Right cardiac atrium (tissue), 5 donors: ENCODE results near the gene COL5A2. TPM values are rescaled to one million over a fixed set of nuclear protein-coding genes. Genes with fewer than 3 reads are reported as not detected.

Experiments
- ATAC-seq, 2 donors: fragments of 200-7000 bp; cut with Tn5 transposase; one replicate each; pipeline versions ENCODE4 v1.8.0 to v1.9.1; 2020; ENCODE audit warnings: moderate library complexity in 2 of 2, mild to moderate bottlenecking in 1 of 2
- DNase-seq, 3 donors: peaks; one replicate each; pipeline ENCODE4 v3.0.0-alpha.2; 2020
- H3K27ac ChIP-seq: one replicate; pipeline ENCODE4 v1.5.1; 2013; ENCODE audit warnings: mild to moderate bottlenecking, low read length, control low read depth, moderate library complexity
- H3K27me3 ChIP-seq: one replicate; pipeline ENCODE4 v1.6.1; 2013; ENCODE audit not compliant: control insufficient read depth, insufficient read depth
- H3K4me1 ChIP-seq: one replicate; pipeline ENCODE4 v1.6.1; 2013; ENCODE audit warnings: low read length; ENCODE audit not compliant: control insufficient read depth, insufficient read depth
- H3K4me3 ChIP-seq: one replicate; pipeline ENCODE4 v1.5.1; 2013; ENCODE audit warnings: low read length, control low read depth
- H3K9me3 ChIP-seq: one replicate; pipeline ENCODE4 v1.6.1; 2013; ENCODE audit warnings: low read length; ENCODE audit not compliant: control insufficient read depth
- WGBS: extraction: QIAGEN DNeasy Blood & Tissue Kit; methylation state at CpG from one replicate; pipeline ENCODE4 v1.1.7; 2013; 5-methylcytosine and 5-hydroxymethylcytosine counted together
- intact Hi-C, 4 donors: fragments of 100-400 bp; cut with DNase I; formaldehyde crosslinking; loops; one replicate each; pipeline versions ENCODE4 v1.11.0 to v1.14.0; 2022 to 2023
- long read RNA-seq, 4 donors: library from polyadenylated mRNA; unstranded; transcript quantifications; one replicate each; pipeline ENCODE4 v2.0.0, GENCODE V29; 2020 to 2021
- polyA plus RNA-seq: library from polyadenylated mRNA; stranded (reverse); fragments of 200-250 nt; gene quantifications from one replicate; pipeline ENCODE4 v1.2.3, GENCODE V29; 2013
- total RNA-seq, 4 donors: library from RNA; stranded (reverse); fragmentation: NEBNext Ultra II Directional; extraction: Animal tissue kit (Norgen Biotek cat#: 25700); gene quantifications; one replicate each; pipeline ENCODE4 v1.2.1, GENCODE V29; 2021
- donor health status: healthy with polysubstance abuse.
- donor health status: DM: no; HTN: yes; CAD: no.
- donor health status: DM: no; HTN: no; CAD: no.
- donor health status: DM: no; HTN: yes; CAD: no; lungs with severe emphysema.
- donor health status: DM: yes; HTN: yes; CAD: no.

The COL5A2 gene
- total RNA-seq (10 to 100 TPM; 10.2 to 26.6 (median 20.0) TPM), polyA plus RNA-seq (9.0 TPM)
- long read RNA-seq, donor 1, full-length matches to known transcripts, result 4 of 11 reads
- long read RNA-seq, donor 1, partial matches to known transcripts, result 7 of 11 reads
- long read RNA-seq, donor 1, other reads (novel, unspliced or antisense), result 0 of 11 reads
- long read RNA-seq, donor 2, full-length matches to known transcripts, result 2 of 5 reads
- long read RNA-seq, donor 2, partial matches to known transcripts, result 2 of 5 reads
- long read RNA-seq, donor 2, other reads (novel, unspliced or antisense), result 1 of 5 reads
- long read RNA-seq, donor 3, full-length matches to known transcripts, result 6 of 30 reads
- long read RNA-seq, donor 3, partial matches to known transcripts, result 18 of 30 reads
- long read RNA-seq, donor 3, other reads (novel, unspliced or antisense), result 6 of 30 reads
- long read RNA-seq, donor 4, full-length matches to known transcripts, result 5 of 10 reads
- long read RNA-seq, donor 4, partial matches to known transcripts, result 2 of 10 reads
- long read RNA-seq, donor 4, other reads (novel, unspliced or antisense), result 3 of 10 reads

- intact Hi-C loops, result no loop called here
- Histone ChIP-seq H3K27ac (peak within 1 kb of the TSS; percentile 70), H3K4me1 (no peaks in the 10 kb centered on the region), H3K4me3 (peak within 1 kb of the TSS; percentile 85), H3K9me3 (no peaks in the 10 kb centered on the region), H3K27me3 (no peaks in the 10 kb centered on the region)
- ATAC-seq (peak; percentile 93 to 94), DNase-seq (peak; percentile 17 to 60 (median 58))
- WGBS, result 7% methylated on average over 6 of the region's 6 CpGs
Observed at GRCh38 chr2:189179570-189179950, at the start of gene COL5A2. TSS of gene COL5A2 (minus strand) at chr2:189179761. CDS start at chr2:189179604, 157 bp downstream.

DNA sequence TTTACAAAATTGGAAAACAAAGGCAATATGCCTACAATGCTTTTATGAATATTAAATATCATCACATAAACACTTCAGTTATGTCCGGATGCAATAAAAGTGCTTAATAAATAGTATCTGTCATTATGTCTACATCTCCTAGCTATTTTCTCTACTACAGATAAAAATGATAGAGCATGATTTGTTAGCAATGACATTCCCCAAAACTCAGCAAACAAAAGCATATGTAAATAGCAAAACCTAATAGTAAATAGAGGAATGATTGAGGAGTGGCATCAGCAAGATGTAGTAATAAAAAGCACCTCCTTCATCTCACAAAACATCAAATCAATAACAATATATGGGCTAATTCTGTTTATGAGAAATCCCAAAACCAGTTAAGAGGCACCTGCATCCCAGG is 46.5 kb upstream of the COL5A2 start:
- H3K27me3 ChIP-seq, result no peaks in the 10 kb centered on the region
- DNase-seq (no peak), ATAC-seq (no peak)
- H3K9me3 ChIP-seq, result no peaks in the 10 kb centered on the region
- H3K4me1 ChIP-seq, result no peaks in the 10 kb centered on the region
- intact Hi-C loops, result no loop called here
- H3K4me3 ChIP-seq, result no peak overlapping the region
- WGBS, result 94% methylated on average over 1 of the region's 1 CpG
- H3K27ac ChIP-seq, result no peak overlapping the region

- Histone ChIP-seq H3K27me3 (no peaks in the 10 kb centered on the region), H3K9me3 (no peaks in the 10 kb centered on the region), H3K4me1 (no peaks in the 10 kb centered on the region), H3K4me3 (no peak overlapping the region), H3K27ac (no peak overlapping the region)
- no peak for ATAC-seq
- DNase-seq, result no peak
- WGBS, result 71% methylated on average over 2 of the region's 2 CpGs
- intact Hi-C loops, result no loop called here
Observed at GRCh38 chr2:189225032-189225431, 45.5 kb upstream of the COL5A2 start.

DNA sequence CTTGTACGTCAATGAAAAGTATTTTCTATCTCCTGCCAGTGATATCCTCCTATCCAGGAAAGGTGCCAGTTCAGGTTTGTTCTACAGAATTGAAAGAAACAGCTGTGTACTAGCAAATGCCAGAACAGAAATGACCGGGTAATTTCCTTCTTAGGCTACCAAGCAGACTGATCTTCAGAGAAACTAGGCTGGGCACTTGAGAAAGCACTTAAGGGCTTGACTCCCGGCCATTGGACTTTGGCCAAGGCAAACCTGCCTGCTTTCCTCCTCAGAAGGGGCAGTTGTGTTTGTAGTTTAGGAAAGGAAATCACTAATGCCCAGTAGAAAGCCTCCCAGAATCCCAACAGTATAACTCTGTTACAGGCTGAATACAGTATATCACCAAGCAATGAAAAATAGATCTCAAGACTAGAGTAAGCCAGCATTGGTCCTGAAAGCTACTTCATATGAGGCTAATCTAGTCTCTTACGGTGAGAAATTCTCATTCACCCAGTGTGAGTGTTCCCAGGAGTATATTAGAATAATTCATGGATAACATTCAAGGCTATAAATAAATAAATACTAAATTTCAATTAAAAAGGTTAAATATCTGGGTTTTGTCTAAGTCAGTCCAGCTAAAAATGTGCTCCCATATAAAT is 43.0 kb upstream of the COL5A2 start:
- Histone ChIP-seq H3K27me3 (no peaks in the 10 kb centered on the region), H3K4me3 (no peak overlapping the region), H3K27ac (no peak overlapping the region), H3K9me3 (no peaks in the 10 kb centered on the region), H3K4me1 (no peaks in the 10 kb centered on the region)
- peak; percentile 47 to 62 (median 52) for DNase-seq
- peak; percentile 48 to 67 for ATAC-seq
- WGBS, result 27% methylated on average over 4 of the region's 4 CpGs
- intact Hi-C loops, result no loop called here

DNA sequence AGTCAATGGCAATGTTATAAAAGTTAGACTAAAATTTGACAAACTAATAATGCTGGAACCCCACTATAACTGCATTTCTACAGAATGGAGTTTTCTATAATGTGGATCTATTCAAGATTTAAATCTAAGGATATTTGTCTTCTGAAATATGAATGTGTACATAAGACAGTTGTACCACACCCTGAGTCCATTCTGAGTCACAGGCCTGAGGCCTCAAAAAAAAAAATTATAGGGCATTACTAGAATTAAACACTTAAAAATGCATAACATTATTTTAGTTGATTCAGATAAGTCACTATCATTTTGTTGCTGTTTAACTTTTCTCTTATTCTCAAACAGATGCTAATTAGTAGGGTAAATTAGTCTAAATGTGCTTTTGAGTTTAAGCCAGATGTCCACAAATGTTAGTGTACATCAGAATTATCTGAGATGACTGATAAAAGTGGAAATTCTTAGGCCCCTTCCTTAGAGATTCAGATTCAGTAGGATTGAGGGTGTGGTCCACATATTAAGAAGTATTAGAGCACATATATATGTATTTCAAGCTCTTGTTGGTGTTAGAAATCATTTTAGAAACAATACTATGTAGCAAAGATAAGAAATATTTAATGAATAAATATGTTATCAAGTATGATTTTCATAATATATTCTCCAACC is 42.4 kb upstream of the COL5A2 start:
- Histone ChIP-seq H3K4me1 (peaks cover 2% of the 10 kb centered on the region), H3K27ac (no peak overlapping the region), H3K27me3 (no peaks in the 10 kb centered on the region), H3K9me3 (no peaks in the 10 kb centered on the region), H3K4me3 (no peak overlapping the region)
- no peak for ATAC-seq
- DNase-seq, result no peak
- intact Hi-C loops, result no loop called here

DNA sequence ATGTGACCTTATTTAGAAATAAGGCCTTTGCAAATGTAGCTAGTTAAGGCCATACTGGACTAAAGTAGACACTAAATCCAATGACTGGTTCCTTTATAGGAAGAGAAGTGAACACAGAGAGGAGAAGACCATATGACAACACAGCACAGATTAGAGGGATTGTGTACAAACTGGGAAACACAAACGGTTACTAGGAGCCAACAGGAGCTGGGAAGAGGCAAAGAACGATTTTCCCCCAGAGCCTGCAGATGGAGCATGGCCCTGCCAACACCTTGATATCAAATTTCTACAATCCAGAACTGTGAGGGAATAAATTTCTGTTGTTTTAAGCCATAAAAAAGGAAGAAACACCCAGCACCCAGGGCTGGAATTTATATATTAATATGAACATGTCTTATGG is 38.7 kb upstream of the COL5A2 start:
- H3K9me3 ChIP-seq, result no peaks in the 10 kb centered on the region
- intact Hi-C loops, result no loop called here
- no peaks in the 10 kb centered on the region for H3K27me3 ChIP-seq
- no peak overlapping the region for H3K27ac ChIP-seq
- ATAC-seq (no peak), DNase-seq (no peak)
- peaks cover 2% of the 10 kb centered on the region for H3K4me1 ChIP-seq
- no peak overlapping the region for H3K4me3 ChIP-seq
- 39% methylated on average over 2 of the region's 2 CpGs for WGBS

DNA sequence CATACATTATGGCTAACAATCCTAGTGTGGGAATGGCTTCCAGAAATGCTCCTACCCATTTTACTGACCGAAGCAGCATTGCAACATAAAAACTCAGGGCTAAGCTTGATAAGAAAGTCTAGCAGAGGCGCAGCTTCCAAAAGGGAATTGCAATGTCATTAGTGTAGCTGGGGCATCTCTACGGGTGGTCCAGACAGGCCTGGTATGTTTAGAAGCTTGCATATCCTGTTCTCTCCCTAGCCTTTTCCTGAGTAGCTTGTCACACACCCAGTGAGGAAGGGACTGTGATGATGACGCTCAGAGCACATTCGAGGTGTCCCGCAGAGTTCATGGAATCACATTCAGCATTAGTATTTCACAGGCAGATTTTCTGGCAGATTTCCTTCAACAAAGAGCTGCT is 38.0 kb upstream of the COL5A2 start:
- H3K9me3 ChIP-seq, result no peaks in the 10 kb centered on the region
- DNase-seq (peak in 2 of 3 donors; percentile 15 to 32), ATAC-seq (peak; percentile 77 to 82)
- no peak overlapping the region for H3K4me3 ChIP-seq
- peak overlapping the region; percentile 17 for H3K27ac ChIP-seq
- intact Hi-C loops, result no loop called here
- H3K27me3 ChIP-seq, result no peaks in the 10 kb centered on the region
- 34% methylated on average over 6 of the region's 6 CpGs for WGBS
- H3K4me1 ChIP-seq, result peaks cover 2% of the 10 kb centered on the region

DNA sequence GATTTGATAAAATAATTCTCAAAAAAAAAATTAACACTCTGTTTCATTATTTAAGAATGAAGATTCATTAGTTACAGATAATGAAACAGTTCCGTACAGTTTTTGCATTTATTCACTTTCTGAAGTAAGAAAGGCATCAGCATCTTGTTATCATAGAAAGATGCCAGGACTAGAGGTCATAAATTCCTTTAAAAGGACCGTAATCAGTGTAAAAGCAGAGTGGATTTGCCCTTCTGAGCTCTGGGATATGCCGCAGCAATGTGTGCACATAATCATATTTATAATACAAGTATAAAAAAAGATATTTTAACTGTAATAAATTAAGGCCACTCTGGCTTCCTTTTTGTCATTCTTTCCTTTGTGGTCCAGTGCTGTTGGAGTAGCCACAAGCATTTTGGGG is 37.5 kb upstream of the COL5A2 start:
- intact Hi-C loops, result no loop called here

DNA sequence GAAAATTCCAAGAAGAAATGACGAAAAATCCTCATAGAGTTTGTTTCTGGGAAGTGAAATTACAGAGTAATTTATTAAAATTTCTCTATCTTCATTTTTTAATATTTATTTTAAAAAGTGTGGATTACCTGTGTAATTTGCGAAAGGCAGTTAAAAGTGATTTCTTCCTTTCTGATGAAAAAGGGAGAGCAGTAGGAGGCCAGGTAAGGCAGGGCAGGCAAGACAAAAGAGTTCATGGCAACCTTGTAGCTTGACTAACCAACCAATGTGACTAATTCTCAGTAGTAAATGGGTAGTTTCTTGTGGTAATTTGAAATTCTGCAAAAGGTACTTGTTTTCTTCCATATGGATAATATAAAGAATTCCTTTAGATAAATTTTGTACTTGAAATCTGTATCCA is 34.9 kb upstream of the COL5A2 start:
- intact Hi-C loops, result no loop called here
- ATAC-seq (no peak), DNase-seq (no peak)
- Histone ChIP-seq H3K4me3 (no peak overlapping the region), H3K4me1 (peaks cover 2% of the 10 kb centered on the region), H3K27me3 (no peaks in the 10 kb centered on the region), H3K27ac (no peak overlapping the region), H3K9me3 (no peaks in the 10 kb centered on the region)
- WGBS, result 94% methylated on average over 2 of the region's 2 CpGs

More for the DNA sequence above, 37.5 kb upstream of the COL5A2 start:
- Histone ChIP-seq H3K9me3 (no peaks in the 10 kb centered on the region), H3K27ac (no peak overlapping the region), H3K27me3 (no peaks in the 10 kb centered on the region), H3K4me3 (no peak overlapping the region), H3K4me1 (peaks cover 2% of the 10 kb centered on the region)
- DNase-seq, result no peak
- 82% methylated on average over 3 of the region's 3 CpGs for WGBS
- no peak for ATAC-seq

GRCh38 chr2:189213250-189213649 is 33.7 kb upstream of the COL5A2 start:
- Histone ChIP-seq H3K9me3 (no peaks in the 10 kb centered on the region), H3K27me3 (no peaks in the 10 kb centered on the region), H3K27ac (no peak overlapping the region), H3K4me1 (peaks cover 3% of the 10 kb centered on the region), H3K4me3 (no peak overlapping the region)
- intact Hi-C loops, result no loop called here
- WGBS, result 75% methylated on average over 2 of the region's 2 CpGs
- no peak for ATAC-seq
- DNase-seq, result no peak
